ENCODE measurements around the gene ZNF444. TPM values are rescaled to one million over a fixed set of nuclear protein-coding genes. Genes with fewer than 3 reads are reported as not detected.

ZNF444 gene
- total and polyA plus RNA-seq, 10 donors: 17.0 to 35.1 (median 22.8) TPM

DNA sequence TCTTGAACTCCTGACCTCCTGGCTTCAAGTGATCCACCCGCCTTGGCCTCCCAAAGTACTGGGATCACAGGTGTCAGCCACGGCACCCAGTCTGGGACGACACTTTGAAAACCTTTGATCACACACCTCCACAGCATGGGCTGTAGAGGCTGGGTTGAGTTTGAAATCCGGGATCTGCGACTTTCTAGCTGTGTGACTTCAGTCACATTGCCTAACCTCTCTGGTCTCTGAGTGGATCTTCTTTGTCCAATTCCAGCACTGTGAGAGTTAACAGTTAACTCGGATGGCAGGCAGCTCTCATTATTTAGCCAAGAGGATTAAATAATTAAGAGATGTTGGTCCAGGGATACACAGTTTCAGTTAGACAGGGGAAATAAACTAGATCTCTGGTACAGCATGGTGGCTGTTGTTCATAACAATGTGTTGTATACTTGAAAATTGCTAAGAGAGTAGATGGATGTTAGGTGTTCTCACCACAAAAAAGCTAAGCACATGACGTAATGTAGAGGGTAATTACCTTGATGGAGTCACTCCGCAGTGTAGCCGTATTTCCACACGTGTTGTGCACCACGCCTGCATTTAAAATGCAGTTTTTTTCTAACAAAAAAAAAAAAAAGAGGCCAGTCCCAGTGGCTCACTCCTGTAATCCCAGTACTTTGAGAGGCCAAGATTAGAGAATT, 36.6 kb downstream of the ZNF444 start:
- 70 to 74% (median 71%) methylated on average over 11 of the region's 11 CpGs for WGBS, 5 donors
- H3K27ac ChIP-seq: no peak overlapping the region
- H3K27me3 ChIP-seq (replicated peaks in 1 of 7): peaks cover 0 to 48% (median 0%) of the 10 kb centered on the region in 7 donors
- no peaks in the 10 kb centered on the region for H3K36me3 ChIP-seq
- DNase-seq: no peak
- intact Hi-C loops (cut with DNase I; ENCODE audit: low total_unique reads): no loop called here
- no peak for TF ChIP-seq POLR2A (IDR thresholded peaks at IDR 0.05)
- no peak for TF ChIP-seq POLR2AphosphoS5 (IDR thresholded peaks at IDR 0.05)
- TF ChIP-seq, protein P1, sequence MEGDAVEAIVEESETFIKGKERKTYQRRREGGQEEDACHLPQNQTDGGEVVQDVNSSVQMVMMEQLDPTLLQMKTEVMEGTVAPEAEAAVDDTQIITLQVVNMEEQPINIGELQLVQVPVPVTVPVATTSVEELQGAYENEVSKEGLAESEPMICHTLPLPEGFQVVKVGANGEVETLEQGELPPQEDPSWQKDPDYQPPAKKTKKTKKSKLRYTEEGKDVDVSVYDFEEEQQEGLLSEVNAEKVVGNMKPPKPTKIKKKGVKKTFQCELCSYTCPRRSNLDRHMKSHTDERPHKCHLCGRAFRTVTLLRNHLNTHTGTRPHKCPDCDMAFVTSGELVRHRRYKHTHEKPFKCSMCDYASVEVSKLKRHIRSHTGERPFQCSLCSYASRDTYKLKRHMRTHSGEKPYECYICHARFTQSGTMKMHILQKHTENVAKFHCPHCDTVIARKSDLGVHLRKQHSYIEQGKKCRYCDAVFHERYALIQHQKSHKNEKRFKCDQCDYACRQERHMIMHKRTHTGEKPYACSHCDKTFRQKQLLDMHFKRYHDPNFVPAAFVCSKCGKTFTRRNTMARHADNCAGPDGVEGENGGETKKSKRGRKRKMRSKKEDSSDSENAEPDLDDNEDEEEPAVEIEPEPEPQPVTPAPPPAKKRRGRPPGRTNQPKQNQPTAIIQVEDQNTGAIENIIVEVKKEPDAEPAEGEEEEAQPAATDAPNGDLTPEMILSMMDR (IDR thresholded peaks at IDR 0.05 in 8 of 11, conservative IDR thresholded peaks at IDR 0.05 in 3 of 11): no peak
- H3K4me3 ChIP-seq: no peak overlapping the region
- no peaks in the 10 kb centered on the region for H3K4me1 ChIP-seq
- no peaks in the 10 kb centered on the region for H3K9me3 ChIP-seq

DNA sequence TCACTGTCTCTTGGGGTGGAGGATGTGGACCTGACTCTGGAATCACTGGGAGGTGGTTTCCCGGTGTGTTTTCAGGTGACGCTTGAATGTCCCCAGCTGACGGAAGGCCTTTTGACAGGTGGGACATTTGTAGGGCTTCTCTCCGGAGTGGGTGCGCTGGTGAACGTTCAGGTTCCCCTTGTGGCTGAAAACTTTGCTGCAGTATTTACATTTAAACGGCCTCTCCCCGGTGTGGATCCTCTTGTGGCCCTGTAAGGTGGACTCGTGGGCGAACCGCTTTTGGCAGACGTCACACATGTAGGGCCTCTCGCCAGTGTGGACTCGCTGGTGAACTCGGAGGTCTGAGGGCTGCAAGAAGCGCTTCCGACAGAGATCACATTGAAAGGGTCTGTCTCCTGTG, 48.7 kb downstream of the ZNF444 start:
- Histone ChIP-seq H3K36me3 (no peaks in the 10 kb centered on the region), H3K4me3 (no peak overlapping the region), H3K27me3 (replicated peaks in 1 of 7) (peaks cover 0 to 13% (median 0%) of the 10 kb centered on the region in 7 donors), H3K4me1 (no peaks in the 10 kb centered on the region), H3K27ac (no peak overlapping the region), H3K9me3 (no peaks in the 10 kb centered on the region)
- 72 to 93% (median 82%) methylated on average over 13 to 17 of the region's 17 CpGs for WGBS, 5 donors
- intact Hi-C loops (cut with DNase I; ENCODE audit: low total_unique reads): no loop called here
- DNase-seq: no peak
- TF ChIP-seq POLR2AphosphoS5 (IDR thresholded peaks at IDR 0.05) (no peak), POLR2A (IDR thresholded peaks at IDR 0.05) (no peak)
- TF ChIP-seq, protein P1 (IDR thresholded peaks at IDR 0.05 in 8 of 11, conservative IDR thresholded peaks at IDR 0.05 in 3 of 11): no peak

DNA sequence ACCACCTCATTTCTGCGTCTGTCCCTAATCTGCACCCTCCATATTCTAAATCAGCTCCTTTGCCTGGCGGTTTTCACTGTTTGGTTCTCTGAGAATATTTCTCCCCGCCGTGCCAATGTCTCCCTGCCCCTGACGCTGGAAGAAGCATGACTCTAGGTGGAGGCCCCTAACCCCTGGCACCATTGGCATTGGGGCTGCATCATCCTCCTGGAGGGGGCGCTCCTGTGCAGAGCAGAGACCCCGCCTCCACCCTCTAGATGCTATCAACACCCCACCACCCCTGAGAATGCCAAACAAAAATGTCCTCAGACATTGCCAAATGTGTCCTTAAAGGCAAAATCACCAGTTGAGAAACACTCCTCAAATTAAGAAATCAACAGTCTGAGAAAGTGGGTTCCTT, 50.0 kb downstream of the ZNF444 start:
- Histone ChIP-seq H3K36me3 (no peaks in the 10 kb centered on the region), H3K9me3 (no peaks in the 10 kb centered on the region), H3K27ac (no peak overlapping the region), H3K4me1 (no peaks in the 10 kb centered on the region), H3K4me3 (no peak overlapping the region), H3K27me3 (replicated peaks in 1 of 7) (peaks cover 0 to 7% (median 0%) of the 10 kb centered on the region in 7 donors)
- no peak for DNase-seq
- whole genome bisulfite sequencing, 5 donors: 79 to 81% (median 80%) methylated on average over 7 of the region's 7 CpGs
- TF ChIP-seq, protein P1 (IDR thresholded peaks at IDR 0.05 in 8 of 11, conservative IDR thresholded peaks at IDR 0.05 in 3 of 11): no peak
- TF ChIP-seq POLR2A (IDR thresholded peaks at IDR 0.05): no peak
- no peak for TF ChIP-seq POLR2AphosphoS5 (IDR thresholded peaks at IDR 0.05)
- intact Hi-C loops (cut with DNase I; ENCODE audit: low total_unique reads): no loop called here

DNA sequence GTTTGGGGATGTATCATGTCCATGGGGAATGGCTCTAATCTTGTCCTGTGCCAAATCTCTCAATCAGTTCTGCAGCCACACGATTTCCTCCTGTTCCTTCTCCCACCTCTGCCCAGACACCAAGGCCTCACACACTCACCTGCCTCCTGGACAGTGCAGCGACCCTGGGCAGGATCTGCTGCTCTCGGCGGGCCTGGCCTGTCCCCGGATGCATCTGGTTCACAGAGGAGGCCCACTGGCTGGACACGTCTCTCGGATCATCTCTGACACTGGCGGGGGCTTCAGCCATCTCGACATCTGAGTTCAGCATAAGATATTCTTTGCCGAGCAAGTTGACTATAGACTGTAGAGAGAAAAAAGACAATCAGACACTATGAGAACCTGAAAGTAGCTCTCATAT, 50.6 kb downstream of the ZNF444 start:
- no peak for DNase-seq
- H3K27ac ChIP-seq: no peak overlapping the region
- intact Hi-C loops (cut with DNase I; ENCODE audit: low total_unique reads): no loop called here
- no peak overlapping the region for H3K4me3 ChIP-seq
- peaks cover 0 to 1% (median 0%) of the 10 kb centered on the region in 7 donors for H3K27me3 ChIP-seq (replicated peaks in 1 of 7)
- 78 to 91% (median 81%) methylated on average over 10 of the region's 10 CpGs for whole genome bisulfite sequencing, 5 donors
- no peaks in the 10 kb centered on the region for H3K9me3 ChIP-seq
- no peaks in the 10 kb centered on the region for H3K36me3 ChIP-seq
- no peak for TF ChIP-seq POLR2AphosphoS5 (IDR thresholded peaks at IDR 0.05)
- TF ChIP-seq, protein P1 (IDR thresholded peaks at IDR 0.05 in 8 of 11, conservative IDR thresholded peaks at IDR 0.05 in 3 of 11): no peak
- TF ChIP-seq POLR2A (IDR thresholded peaks at IDR 0.05): no peak
- H3K4me1 ChIP-seq: no peaks in the 10 kb centered on the region
